ENCODE measurements around the gene SARDH. TPM values are rescaled to one million over a fixed set of nuclear protein-coding genes. Genes with fewer than 3 reads are reported as not detected.

SARDH gene
- total RNA-seq, 1 donor from 2014 or later, result 0.20 TPM

Other genes starting within 250 kb of the SARDH start
- gene MYMK, start 213.4 kb downstream of the SARDH start, total RNA-seq, result not detected in 2 replicates
- gene ADAMTSL2, start 203.6 kb downstream of the SARDH start, total RNA-seq, result under 0.01 TPM in 2 replicates
- gene FAM163B, start 129.0 kb downstream of the SARDH start, total RNA-seq, result not detected in 2 replicates
- not detected in 2 replicates for gene DBH, start 102.0 kb downstream of the SARDH start, total RNA-seq

Measured in lung microvascular endothelial cell (primary cell).